GOT3 (cell line): ENCODE measurements around the gene FAM107A.

ENCODE experiments used
- DNase-seq: peaks from one replicate; lab custom pipeline; 2025; ENCODE audit warnings: mixed read lengths; lab: John Stamatoyannopoulos, UW

FAM107A gene

GRCh38 chr3:58577269-58577821, at the start of gene FAM107A:
FAM107A (minus strand) TSS chr3:58577391; CDS start chr3:58569860, 7,531 bp downstream.
- DNase-seq, result no peak

GRCh38 chr3:58625196-58625824, 48.1 kb upstream of the FAM107A start:
- DNase-seq, result no peak

- no peak for DNase-seq
Measured at GRCh38 chr3:58624550-58624949, 47.4 kb upstream of the FAM107A start.

- no peak for DNase-seq
Measured at GRCh38 chr3:58623961-58624360, 46.8 kb upstream of the FAM107A start.

- DNase-seq, result no peak
Measured at GRCh38 chr3:58623478-58623877, 46.3 kb upstream of the FAM107A start.

- no peak for DNase-seq
Measured at GRCh38 chr3:58622892-58623291, 45.7 kb upstream of the FAM107A start.

- DNase-seq, result no peak
Measured at GRCh38 chr3:58622436-58622835, 45.2 kb upstream of the FAM107A start.

GRCh38 chr3:58621086-58621830, 44.1 kb upstream of the FAM107A start:
- DNase-seq, result no peak

- no peak for DNase-seq
Measured at GRCh38 chr3:58620421-58620820, 43.2 kb upstream of the FAM107A start.

- DNase-seq, result no peak
Measured at GRCh38 chr3:58617338-58617761, 40.2 kb upstream of the FAM107A start.

GRCh38 chr3:58613236-58614132, 36.3 kb upstream of the FAM107A start:
- no peak for DNase-seq

GRCh38 chr3:58612830-58613229, 35.6 kb upstream of the FAM107A start:
- DNase-seq, result no peak

- no peak for DNase-seq
Measured at GRCh38 chr3:58609990-58610389, 32.8 kb upstream of the FAM107A start.

GRCh38 chr3:58608648-58609047, 31.5 kb upstream of the FAM107A start:
- DNase-seq, result no peak

- DNase-seq, result no peak
Measured at GRCh38 chr3:58607816-58608215, 30.6 kb upstream of the FAM107A start.

GRCh38 chr3:58606693-58607092, 29.5 kb upstream of the FAM107A start:
- DNase-seq, result no peak

GRCh38 chr3:58604031-58604430, 26.8 kb upstream of the FAM107A start:
- no peak for DNase-seq

- DNase-seq, result no peak
Measured at GRCh38 chr3:58603606-58604005, 26.4 kb upstream of the FAM107A start.

- DNase-seq, result no peak
Measured at GRCh38 chr3:58597770-58598310, 20.6 kb upstream of the FAM107A start.

- DNase-seq, result no peak
Measured at GRCh38 chr3:58596834-58597518, 19.8 kb upstream of the FAM107A start.

GRCh38 chr3:58594117-58594516, 16.9 kb upstream of the FAM107A start:
- DNase-seq, result no peak
